Duodenal mucosa (tissue), 2 donors: ENCODE results near the gene HS6ST3.

ENCODE experiments used
- H3K27ac ChIP-seq: one replicate; pipeline ENCODE4 v1.7.0; 2013; ENCODE audit warnings: low read depth, low read length
- H3K27me3 ChIP-seq, 2 donors: one replicate each; pipeline ENCODE4 v1.7.0; 2013; ENCODE audit warnings: low read length in 2 of 2, control low read depth in 1 of 2; ENCODE audit not compliant: insufficient read depth in 2 of 2, control insufficient read depth in 1 of 2
- H3K36me3 ChIP-seq, 2 donors: one replicate each; pipeline ENCODE4 v1.7.0; 2013; ENCODE audit warnings: low read length in 2 of 2, control low read depth in 1 of 2; ENCODE audit not compliant: insufficient read depth in 2 of 2, control insufficient read depth in 1 of 2
- H3K4me1 ChIP-seq, 2 donors: one replicate each; pipeline ENCODE4 v1.7.0; 2013; ENCODE audit warnings: low read length in 2 of 2, control low read depth in 1 of 2; ENCODE audit not compliant: insufficient read depth in 2 of 2, control insufficient read depth in 1 of 2
- H3K4me3 ChIP-seq, 2 donors: one replicate each; pipeline ENCODE4 v1.7.0; 2013; ENCODE audit warnings: low read length in 2 of 2, low read depth in 1 of 2
- H3K9ac ChIP-seq, 2 donors: one replicate each; pipeline ENCODE4 v1.7.0; 2013; ENCODE audit warnings: low read length in 2 of 2, low read depth in 1 of 2
- H3K9me3 ChIP-seq, 2 donors: one replicate each; pipeline ENCODE4 v1.7.0; 2013; ENCODE audit warnings: low read length in 2 of 2, control low read depth in 1 of 2; ENCODE audit not compliant: control insufficient read depth in 1 of 2

The HS6ST3 gene

DNA sequence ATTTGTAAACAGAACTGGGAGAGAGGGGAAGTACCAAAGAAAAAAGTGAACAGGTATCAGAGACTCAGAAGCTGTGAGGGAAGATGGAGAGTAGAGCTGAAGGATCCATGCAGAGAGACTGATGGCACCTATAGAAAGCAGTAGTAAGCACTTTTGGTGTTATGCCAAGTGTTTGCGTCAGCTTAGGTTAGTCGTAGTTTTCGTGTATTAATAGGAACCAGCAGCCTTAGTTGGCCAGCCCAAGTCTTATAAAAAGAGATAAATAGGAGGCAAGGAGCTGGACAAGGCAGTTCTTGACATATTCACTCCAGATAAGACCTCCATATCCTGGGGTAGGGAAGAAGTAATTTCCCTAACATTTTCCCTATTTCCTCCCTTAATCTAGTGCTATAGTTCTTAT, 690.2 kb downstream of the HS6ST3 start:
- Histone ChIP-seq H3K27me3 (no peaks in the 10 kb centered on the region), H3K9me3 (no peaks in the 10 kb centered on the region), H3K36me3 (no peaks in the 10 kb centered on the region), H3K4me1 (no peaks in the 10 kb centered on the region), H3K27ac (no peak overlapping the region), H3K4me3 (no peak overlapping the region), H3K9ac (no peak overlapping the region)

- no peak overlapping the region for H3K27ac ChIP-seq
- H3K4me1 ChIP-seq: no peaks in the 10 kb centered on the region
- H3K4me3 ChIP-seq: no peak overlapping the region
- H3K9me3 ChIP-seq: no peaks in the 10 kb centered on the region
- no peak overlapping the region for H3K9ac ChIP-seq
- no peaks in the 10 kb centered on the region for H3K27me3 ChIP-seq
- no peaks in the 10 kb centered on the region for H3K36me3 ChIP-seq
Measured at GRCh38 chr13:96781141-96781540, 691.2 kb downstream of the HS6ST3 start.

DNA sequence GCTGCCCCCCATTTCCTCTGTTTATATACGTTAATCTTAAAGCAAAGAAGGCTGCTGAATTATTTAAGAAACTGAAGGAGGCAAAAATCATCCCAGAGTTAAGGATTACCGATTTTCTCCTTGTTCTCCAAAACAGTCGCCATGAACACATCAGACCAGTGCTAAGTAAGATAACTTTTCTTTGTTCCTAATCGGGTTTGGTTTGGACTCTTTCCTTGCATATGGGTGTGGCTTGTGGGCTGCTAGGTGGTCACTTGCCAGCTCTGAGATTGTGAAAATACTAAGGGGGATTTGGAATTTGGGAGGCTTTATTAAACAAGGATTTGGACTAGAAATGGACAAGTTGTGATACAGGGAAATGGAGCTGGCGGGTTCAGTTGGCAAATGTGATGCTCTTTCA, 692.3 kb downstream of the HS6ST3 start:
- Histone ChIP-seq H3K9me3 (no peaks in the 10 kb centered on the region), H3K36me3 (no peaks in the 10 kb centered on the region), H3K27me3 (no peaks in the 10 kb centered on the region), H3K4me1 (no peaks in the 10 kb centered on the region), H3K27ac (no peak overlapping the region), H3K4me3 (no peak overlapping the region), H3K9ac (no peak overlapping the region)

- no peaks in the 10 kb centered on the region for H3K36me3 ChIP-seq
- H3K9ac ChIP-seq: no peak overlapping the region
- no peaks in the 10 kb centered on the region for H3K9me3 ChIP-seq
- H3K4me3 ChIP-seq: no peak overlapping the region
- H3K27me3 ChIP-seq: no peaks in the 10 kb centered on the region
- H3K4me1 ChIP-seq: no peaks in the 10 kb centered on the region
- H3K27ac ChIP-seq: no peak overlapping the region
Measured at GRCh38 chr13:96783057-96783456, 693.1 kb downstream of the HS6ST3 start.

DNA sequence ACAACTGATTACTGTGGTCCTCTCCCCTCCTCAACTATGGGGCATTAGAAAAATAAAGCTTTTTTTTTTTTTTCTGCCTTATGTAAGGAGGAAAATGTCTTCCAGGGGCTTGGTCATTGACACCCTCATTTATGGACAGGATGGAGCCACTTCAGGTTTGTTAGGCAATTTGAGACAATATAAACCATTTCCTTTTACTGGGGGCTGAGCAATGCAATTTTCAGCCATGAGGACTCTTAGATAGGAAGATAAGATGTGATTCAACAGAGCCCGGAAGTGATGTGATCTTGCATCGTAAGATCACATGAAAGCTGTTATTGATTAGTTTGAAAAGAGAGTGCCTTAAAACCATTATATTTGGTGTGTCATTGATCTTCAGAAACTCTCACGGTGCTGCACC, 693.6 kb downstream of the HS6ST3 start:
- Histone ChIP-seq H3K4me3 (no peak overlapping the region), H3K9me3 (no peaks in the 10 kb centered on the region), H3K27me3 (no peaks in the 10 kb centered on the region), H3K27ac (no peak overlapping the region), H3K9ac (no peak overlapping the region), H3K36me3 (no peaks in the 10 kb centered on the region), H3K4me1 (no peaks in the 10 kb centered on the region)

- H3K9me3 ChIP-seq: no peaks in the 10 kb centered on the region
- no peaks in the 10 kb centered on the region for H3K27me3 ChIP-seq
Measured at GRCh38 chr13:96785986-96786385, 696.1 kb downstream of the HS6ST3 start.

GRCh38 chr13:96792188-96792587, 702.3 kb downstream of the HS6ST3 start:
- Histone ChIP-seq H3K36me3 (no peaks in the 10 kb centered on the region), H3K4me3 (no peak overlapping the region), H3K4me1 (peaks cover 0 to 3% of the 10 kb centered on the region in 2 donors), H3K27me3 (no peaks in the 10 kb centered on the region), H3K27ac (no peak overlapping the region), H3K9ac (no peak overlapping the region), H3K9me3 (no peaks in the 10 kb centered on the region)

More at GRCh38 chr13:96785986-96786385, 696.1 kb downstream of the HS6ST3 start:
- Histone ChIP-seq H3K9ac (no peak overlapping the region), H3K36me3 (no peaks in the 10 kb centered on the region), H3K4me1 (no peaks in the 10 kb centered on the region), H3K4me3 (no peak overlapping the region), H3K27ac (no peak overlapping the region)

- Histone ChIP-seq H3K9me3 (no peaks in the 10 kb centered on the region), H3K9ac (no peak overlapping the region), H3K36me3 (no peaks in the 10 kb centered on the region), H3K27ac (no peak overlapping the region), H3K4me1 (peaks cover 0 to 3% of the 10 kb centered on the region in 2 donors), H3K4me3 (no peak overlapping the region), H3K27me3 (no peaks in the 10 kb centered on the region)
Measured at GRCh38 chr13:96792736-96793403, 703.0 kb downstream of the HS6ST3 start.

GRCh38 chr13:96793404-96793755, 703.5 kb downstream of the HS6ST3 start:
- Histone ChIP-seq H3K4me1 (peaks cover 0 to 3% of the 10 kb centered on the region in 2 donors), H3K36me3 (no peaks in the 10 kb centered on the region), H3K27ac (no peak overlapping the region), H3K4me3 (no peak overlapping the region), H3K27me3 (no peaks in the 10 kb centered on the region), H3K9me3 (no peaks in the 10 kb centered on the region), H3K9ac (no peak overlapping the region)

DNA sequence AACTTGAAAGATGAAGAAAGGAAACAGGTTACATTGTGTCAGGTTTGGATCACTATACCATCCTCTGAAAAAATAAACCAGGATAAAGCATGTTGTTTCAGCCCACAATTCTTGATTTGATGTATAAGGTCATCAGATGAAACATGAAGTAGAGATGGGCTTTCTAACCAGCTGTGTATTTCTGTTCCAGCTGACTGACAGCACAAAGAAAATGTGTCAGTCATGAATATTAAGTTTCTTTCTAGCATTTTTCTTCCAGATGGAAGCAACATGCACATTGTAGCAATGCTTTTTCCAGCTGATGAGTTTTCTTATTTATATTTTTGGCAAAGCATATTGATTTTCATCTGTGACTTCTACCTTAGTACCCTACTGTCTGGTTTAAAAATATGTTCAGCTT, 704.8 kb downstream of the HS6ST3 start:
- no peaks in the 10 kb centered on the region for H3K27me3 ChIP-seq
- H3K9ac ChIP-seq: no peak overlapping the region
- H3K4me1 ChIP-seq: peaks cover 0 to 3% of the 10 kb centered on the region in 2 donors
- no peak overlapping the region for H3K27ac ChIP-seq
- no peaks in the 10 kb centered on the region for H3K9me3 ChIP-seq
- H3K36me3 ChIP-seq: no peaks in the 10 kb centered on the region
- H3K4me3 ChIP-seq: no peak overlapping the region

- H3K9ac ChIP-seq: no peak overlapping the region
Measured at GRCh38 chr13:96795670-96796069, 705.8 kb downstream of the HS6ST3 start.

More at GRCh38 chr13:96795670-96796069, 705.8 kb downstream of the HS6ST3 start:
- peaks cover 0 to 3% of the 10 kb centered on the region in 2 donors for H3K4me1 ChIP-seq
- H3K27me3 ChIP-seq: no peaks in the 10 kb centered on the region
- no peak overlapping the region for H3K4me3 ChIP-seq
- no peaks in the 10 kb centered on the region for H3K9me3 ChIP-seq
- H3K36me3 ChIP-seq: no peaks in the 10 kb centered on the region
- H3K27ac ChIP-seq: no peak overlapping the region
